ENCODE data around the gene CTTNBP2.

CTTNBP2 gene

GRCh38 chr7:117871778-117872538 is 1.3 kb downstream of the CTTNBP2 start (continued):
- TF ChIP-seq, protein P1, sequence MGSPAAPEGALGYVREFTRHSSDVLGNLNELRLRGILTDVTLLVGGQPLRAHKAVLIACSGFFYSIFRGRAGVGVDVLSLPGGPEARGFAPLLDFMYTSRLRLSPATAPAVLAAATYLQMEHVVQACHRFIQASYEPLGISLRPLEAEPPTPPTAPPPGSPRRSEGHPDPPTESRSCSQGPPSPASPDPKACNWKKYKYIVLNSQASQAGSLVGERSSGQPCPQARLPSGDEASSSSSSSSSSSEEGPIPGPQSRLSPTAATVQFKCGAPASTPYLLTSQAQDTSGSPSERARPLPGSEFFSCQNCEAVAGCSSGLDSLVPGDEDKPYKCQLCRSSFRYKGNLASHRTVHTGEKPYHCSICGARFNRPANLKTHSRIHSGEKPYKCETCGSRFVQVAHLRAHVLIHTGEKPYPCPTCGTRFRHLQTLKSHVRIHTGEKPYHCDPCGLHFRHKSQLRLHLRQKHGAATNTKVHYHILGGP (tag by site-specific recombination; IDR thresholded peaks at IDR 0.05): peak; percentile 72; the same call in 1 of the 2 replicates
- no peak for TF ChIP-seq ZNF266 (tag by site-specific recombination; IDR thresholded peaks at IDR 0.05; ENCODE audit: low read depth)
- TF ChIP-seq ATF2 (tag by site-specific recombination; IDR thresholded peaks at IDR 0.05; ENCODE audit: low read depth): no peak
- no peak for TF ChIP-seq ZNF175 (tag by site-specific recombination; IDR thresholded peaks at IDR 0.05)
- TF ChIP-seq ZNF354C (tag by site-specific recombination; IDR thresholded peaks at IDR 0.05; ENCODE audit: borderline replicate concordance, low read depth): no peak
- TF ChIP-seq ZNF837 (tag by site-specific recombination; IDR thresholded peaks at IDR 0.05): no peak
- TF ChIP-seq HOXA7 (CRISPR knock-in tag; IDR thresholded peaks at IDR 0.05; ENCODE audit: borderline replicate concordance): no peak
- no peak for TF ChIP-seq HIC1 (tag by site-specific recombination; IDR thresholded peaks at IDR 0.05)
- TF ChIP-seq GLI4 (tag by site-specific recombination; IDR thresholded peaks at IDR 0.05): no peak
- TF ChIP-seq OVOL3 (tag by site-specific recombination; IDR thresholded peaks at IDR 0.05): no peak
- TF ChIP-seq ZNF132 (tag by site-specific recombination; IDR thresholded peaks at IDR 0.05; ENCODE audit: borderline replicate concordance): no peak
- TF ChIP-seq ZFP3 (tag by site-specific recombination; IDR thresholded peaks at IDR 0.05; ENCODE audit: low read depth): no peak
- no peak for TF ChIP-seq ZNF350 (tag by site-specific recombination; IDR thresholded peaks at IDR 0.05)
- peak; percentile 52 for TF ChIP-seq KLF8 (tag by site-specific recombination; IDR thresholded peaks at IDR 0.05)
- TF ChIP-seq ZNF510 (tag by site-specific recombination; IDR thresholded peaks at IDR 0.05; ENCODE audit: insufficient replicate concordance): no peak
- TF ChIP-seq ZNF366 (tag by site-specific recombination; conservative IDR thresholded peaks at IDR 0.05): peak; percentile 71; the same call in 1 of the 2 replicates
- no peak for TF ChIP-seq ZSCAN16 (tag by site-specific recombination; IDR thresholded peaks at IDR 0.05)
- peak; percentile 42; the same call in 1 of the 2 replicates for TF ChIP-seq PATZ1 (tag by site-specific recombination; IDR thresholded peaks at IDR 0.05)
- TF ChIP-seq KLF10 (tag by site-specific recombination; IDR thresholded peaks at IDR 0.05): no peak
- no peak for TF ChIP-seq ZNF621 (tag by site-specific recombination; IDR thresholded peaks at IDR 0.05)
- TF ChIP-seq ZNF324 (tag by site-specific recombination; IDR thresholded peaks at IDR 0.05): 0 out of 2 replicates have a peak, but pooled peaks have one; percentile 32
- TF ChIP-seq GLI2 (tag by site-specific recombination; IDR thresholded peaks at IDR 0.05; ENCODE audit: borderline replicate concordance, low read depth): no peak
- TF ChIP-seq, protein P2, sequence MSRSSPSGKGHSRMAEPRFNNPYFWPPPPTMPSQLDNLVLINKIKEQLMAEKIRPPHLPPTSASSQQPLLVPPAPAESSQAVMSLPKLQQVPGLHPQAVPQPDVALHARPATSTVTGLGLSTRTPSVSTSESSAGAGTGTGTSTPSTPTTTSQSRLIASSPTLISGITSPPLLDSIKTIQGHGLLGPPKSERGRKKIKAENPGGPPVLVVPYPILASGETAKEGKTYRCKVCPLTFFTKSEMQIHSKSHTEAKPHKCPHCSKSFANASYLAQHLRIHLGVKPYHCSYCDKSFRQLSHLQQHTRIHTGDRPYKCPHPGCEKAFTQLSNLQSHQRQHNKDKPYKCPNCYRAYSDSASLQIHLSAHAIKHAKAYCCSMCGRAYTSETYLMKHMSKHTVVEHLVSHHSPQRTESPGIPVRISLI (tag by site-specific recombination; IDR thresholded peaks at IDR 0.05): 0 out of 2 replicates have a peak, but pooled peaks have one; percentile 37
- TF ChIP-seq KLF9 (tag by site-specific recombination; IDR thresholded peaks at IDR 0.05; ENCODE audit: low read depth): peak; percentile 43
- TF ChIP-seq ZNF544 (tag by site-specific recombination; IDR thresholded peaks at IDR 0.05): no peak
- TF ChIP-seq ZSCAN30 (tag by site-specific recombination; IDR thresholded peaks at IDR 0.05): no peak
- TF ChIP-seq ZFP69B (tag by site-specific recombination; IDR thresholded peaks at IDR 0.05): peak; percentile 83
- TF ChIP-seq ZNF768 (tag by site-specific recombination; IDR thresholded peaks at IDR 0.05): no peak
